Measurements from ENCODE around the gene CD52. TPM values are rescaled to one million over a fixed set of nuclear protein-coding genes. Genes with fewer than 3 reads are reported as not detected.

Gene CD52
- total RNA-seq, 1 experiment from 2014 or later: 2.8 TPM

GRCh38 chr1:26296340-26297056, 21.3 kb upstream of the CD52 start:
- Mint-ChIP-seq H3K27me3 (ENCODE audit: low read depth) (no peaks in the 10 kb centered on the region), H3K36me3 (no peaks in the 10 kb centered on the region), H3K4me1 (peaks cover 3% of the 10 kb centered on the region), H3K4me3 (no peak overlapping the region), H3K27ac (peak overlapping the region; percentile 86), H3K9me3 (no peaks in the 10 kb centered on the region)
- ChIA-PET POLR2A (no interaction called here), CTCF (interaction anchor here (0.9 to 2.2 kb wide), 2 partner anchors 11 to 25 kb away, joined by 3 to 10 read pairs; no protein-coding TSS in a partner anchor)
- ATAC-seq (no peak), DNase-seq (ENCODE audit: low spot score) (no peak)
- TF ChIP-seq ZBTB21 (CRISPR knock-in tag; IDR thresholded peaks at IDR 0.05; ENCODE audit: borderline replicate concordance): no peak
- TF ChIP-seq MAX (CRISPR knock-in tag; IDR thresholded peaks at IDR 0.05): no peak
- TF ChIP-seq TCF7 (CRISPR knock-in tag; IDR thresholded peaks at IDR 0.05; ENCODE audit: low read depth): no peak
- TF ChIP-seq ZBTB43 (CRISPR knock-in tag; IDR thresholded peaks at IDR 0.05): no peak
- TF ChIP-seq ZSCAN18 (CRISPR knock-in tag; IDR thresholded peaks at IDR 0.05): no peak
- no peak for TF ChIP-seq SP1 (CRISPR knock-in tag; conservative IDR thresholded peaks at IDR 0.05)
- TF ChIP-seq HMGXB4 (CRISPR knock-in tag; IDR thresholded peaks at IDR 0.05): no peak
- no peak for TF ChIP-seq SMAD4 (CRISPR knock-in tag; IDR thresholded peaks at IDR 0.05)
- TF ChIP-seq ZMAT4 (CRISPR knock-in tag; IDR thresholded peaks at IDR 0.05): no peak
- no peak for TF ChIP-seq IRF1 (CRISPR knock-in tag; IDR thresholded peaks at IDR 0.05)
- no peak for TF ChIP-seq CREB1 (CRISPR knock-in tag; IDR thresholded peaks at IDR 0.05)

GRCh38 chr1:26297057-26297790, 20.5 kb upstream of the CD52 start:
- H3K36me3 Mint-ChIP-seq: no peaks in the 10 kb centered on the region
- no peaks in the 10 kb centered on the region for H3K9me3 Mint-ChIP-seq
- no peak overlapping the region for H3K4me3 Mint-ChIP-seq
- POLR2A ChIA-PET: no interaction called here
- no peaks in the 10 kb centered on the region for H3K27me3 Mint-ChIP-seq (ENCODE audit: low read depth)
- H3K27ac Mint-ChIP-seq: no peak overlapping the region
- ATAC-seq (no peak), DNase-seq (ENCODE audit: low spot score) (no peak)
- H3K4me1 Mint-ChIP-seq: peaks cover 3% of the 10 kb centered on the region
- CTCF ChIA-PET: interaction anchor here (0.9 to 2.2 kb wide), 2 partner anchors 11 to 25 kb away, joined by 3 to 10 read pairs; no protein-coding TSS in a partner anchor
- TF ChIP-seq CBFB (CRISPR knock-in tag; IDR thresholded peaks at IDR 0.05; ENCODE audit: low read depth) (no peak), MXD4 (CRISPR knock-in tag; IDR thresholded peaks at IDR 0.05; ENCODE audit: borderline replicate concordance) (no peak), RELA (CRISPR knock-in tag; IDR thresholded peaks at IDR 0.05; ENCODE audit: borderline replicate concordance) (no peak), CREM (CRISPR knock-in tag; IDR thresholded peaks at IDR 0.05) (no peak), ESRRA (CRISPR knock-in tag; IDR thresholded peaks at IDR 0.05; ENCODE audit: borderline replicate concordance) (no peak), ZNF232 (CRISPR knock-in tag; IDR thresholded peaks at IDR 0.05) (no peak), NR1H2 (CRISPR knock-in tag; IDR thresholded peaks at IDR 0.05) (no peak), ZNF317 (CRISPR knock-in tag; IDR thresholded peaks at IDR 0.05; ENCODE audit: borderline replicate concordance, low read depth) (no peak), ZNF263 (CRISPR knock-in tag; IDR thresholded peaks at IDR 0.05; ENCODE audit: low read depth) (no peak), NFYB (CRISPR knock-in tag; conservative IDR thresholded peaks at IDR 0.05; ENCODE audit: low read depth) (no peak)

All from WTC11 (cell line).